Measurements from ENCODE around the gene L1CAM. TPM values are rescaled to one million over a fixed set of nuclear protein-coding genes. Genes with fewer than 3 reads are reported as not detected.
A peak's percentile ranks its signal among the peaks of the same experiment; 100 is the strongest.

Gene L1CAM
- total and polyA plus RNA-seq, 2 experiments from 2014 or later: 0.33 to 0.69 TPM

DNA sequence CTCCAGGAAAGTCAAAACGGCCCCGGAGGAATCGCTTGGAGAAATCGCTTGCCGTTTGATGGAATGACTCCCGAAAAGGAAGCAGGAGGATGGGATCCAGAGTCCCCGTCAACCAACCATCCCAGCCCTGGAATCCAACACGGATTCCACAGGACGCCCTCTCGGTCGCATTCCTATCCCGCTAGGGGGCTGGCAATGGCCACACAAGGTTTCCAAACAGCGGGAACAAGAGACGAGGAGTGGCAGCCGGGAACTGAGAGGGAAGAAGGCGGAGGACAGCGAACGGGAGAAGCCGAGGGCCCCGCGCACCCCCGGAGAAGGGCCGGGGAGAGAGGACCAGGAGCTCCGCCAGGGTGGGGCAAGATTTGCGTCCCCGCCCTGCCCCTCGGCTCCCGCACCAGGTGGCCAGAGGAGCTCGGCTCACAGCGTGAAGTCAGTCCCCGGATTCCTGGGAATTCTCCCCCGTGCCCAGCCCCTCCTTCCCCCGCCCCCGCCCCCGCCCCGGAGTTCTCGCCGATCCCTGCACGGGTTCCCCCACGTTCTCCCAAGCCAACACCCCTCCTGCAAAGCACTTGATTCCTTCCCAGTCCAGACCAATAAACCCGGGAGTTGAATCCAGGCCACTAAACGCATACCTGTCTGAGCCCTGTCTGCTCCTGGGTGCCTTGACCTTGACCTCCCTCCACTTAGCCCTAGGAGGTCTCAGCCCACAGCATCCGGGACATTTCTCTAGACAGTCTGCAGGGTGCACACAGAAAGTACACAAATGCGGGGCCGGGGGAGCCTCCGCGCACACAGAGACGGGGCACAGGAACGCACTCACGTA is 57.0 kb downstream of the L1CAM start:
- TF ChIP-seq EZH2 (IDR thresholded peaks at IDR 0.05; ENCODE audit: borderline replicate concordance) (no peak), EZH2phosphoT487 (IDR thresholded peaks at IDR 0.05; ENCODE audit: low read depth, severe bottlenecking, unreplicated experiment) (no peak)
- TF ChIP-seq, protein P1, sequence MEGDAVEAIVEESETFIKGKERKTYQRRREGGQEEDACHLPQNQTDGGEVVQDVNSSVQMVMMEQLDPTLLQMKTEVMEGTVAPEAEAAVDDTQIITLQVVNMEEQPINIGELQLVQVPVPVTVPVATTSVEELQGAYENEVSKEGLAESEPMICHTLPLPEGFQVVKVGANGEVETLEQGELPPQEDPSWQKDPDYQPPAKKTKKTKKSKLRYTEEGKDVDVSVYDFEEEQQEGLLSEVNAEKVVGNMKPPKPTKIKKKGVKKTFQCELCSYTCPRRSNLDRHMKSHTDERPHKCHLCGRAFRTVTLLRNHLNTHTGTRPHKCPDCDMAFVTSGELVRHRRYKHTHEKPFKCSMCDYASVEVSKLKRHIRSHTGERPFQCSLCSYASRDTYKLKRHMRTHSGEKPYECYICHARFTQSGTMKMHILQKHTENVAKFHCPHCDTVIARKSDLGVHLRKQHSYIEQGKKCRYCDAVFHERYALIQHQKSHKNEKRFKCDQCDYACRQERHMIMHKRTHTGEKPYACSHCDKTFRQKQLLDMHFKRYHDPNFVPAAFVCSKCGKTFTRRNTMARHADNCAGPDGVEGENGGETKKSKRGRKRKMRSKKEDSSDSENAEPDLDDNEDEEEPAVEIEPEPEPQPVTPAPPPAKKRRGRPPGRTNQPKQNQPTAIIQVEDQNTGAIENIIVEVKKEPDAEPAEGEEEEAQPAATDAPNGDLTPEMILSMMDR (IDR thresholded peaks at IDR 0.05; ENCODE audit: poor library complexity): no peak
- no peaks in the 10 kb centered on the region for H3K9me3 ChIP-seq (ENCODE audit: low read depth)
- H2AFZ ChIP-seq: no peak overlapping the region
- H3K4me2 ChIP-seq: peak overlapping the region; percentile 71
- no peaks in the 10 kb centered on the region for H3K36me3 ChIP-seq (replicated peaks; ENCODE audit: insufficient read depth, low read depth)
- 40% methylated on average over 33 of the region's 50 CpGs for WGBS (ENCODE audit: low lambda C conversion rate, missing lambda C conversion rate)
- no peak for DNase-seq (ENCODE audit: low spot score)
- H3K79me2 ChIP-seq: no peaks in the 10 kb centered on the region
- H3K4me1 ChIP-seq (ENCODE audit: insufficient read depth): no peaks in the 10 kb centered on the region
- H3K4me3 ChIP-seq: no peak overlapping the region
- no peaks in the 10 kb centered on the region for H3K9me2 ChIP-seq (replicated peaks; ENCODE audit: insufficient read depth)
- H3K27ac ChIP-seq: no peak overlapping the region
- H4K20me1 ChIP-seq (ENCODE audit: insufficient read depth, poor library complexity, severe bottlenecking): no peaks in the 10 kb centered on the region
- H3K27me3 ChIP-seq: peaks cover 34% of the 10 kb centered on the region

DNA sequence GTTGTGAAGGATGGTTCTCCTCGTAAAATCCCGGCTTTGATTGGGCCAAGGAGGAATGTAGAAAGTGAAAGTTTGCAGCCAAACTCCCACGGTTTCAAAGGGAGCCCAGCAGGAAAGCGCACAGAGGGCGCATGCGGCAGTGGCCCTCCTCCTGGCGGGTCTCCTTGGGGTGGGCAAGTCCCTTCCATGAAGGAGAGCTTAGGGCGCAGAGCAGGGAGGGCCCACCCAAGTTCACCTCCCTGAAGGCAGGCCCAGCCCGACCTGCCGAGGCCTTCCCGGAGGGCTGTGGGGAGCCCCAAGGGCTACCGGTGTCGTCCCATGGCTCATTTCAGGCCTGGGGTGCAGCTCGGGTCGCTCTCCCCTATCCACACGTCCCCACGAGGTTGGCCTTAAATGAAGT is 57.7 kb downstream of the L1CAM start:
- Histone ChIP-seq H3K36me3 (replicated peaks; ENCODE audit: insufficient read depth, low read depth) (no peaks in the 10 kb centered on the region), H3K27me3 (peaks cover 34% of the 10 kb centered on the region), H2AFZ (no peak overlapping the region), H3K27ac (no peak overlapping the region), H3K4me3 (no peak overlapping the region), H3K9me3 (ENCODE audit: low read depth) (no peaks in the 10 kb centered on the region), H3K4me1 (ENCODE audit: insufficient read depth) (no peaks in the 10 kb centered on the region), H3K79me2 (no peaks in the 10 kb centered on the region), H3K9me2 (replicated peaks; ENCODE audit: insufficient read depth) (no peaks in the 10 kb centered on the region), H4K20me1 (ENCODE audit: insufficient read depth, poor library complexity, severe bottlenecking) (no peaks in the 10 kb centered on the region), H3K4me2 (peak overlapping the region; percentile 71)
- WGBS (ENCODE audit: low lambda C conversion rate, missing lambda C conversion rate): 45% methylated on average over 15 of the region's 17 CpGs
- TF ChIP-seq EZH2 (IDR thresholded peaks at IDR 0.05; ENCODE audit: borderline replicate concordance) (no peak), EZH2phosphoT487 (IDR thresholded peaks at IDR 0.05; ENCODE audit: low read depth, severe bottlenecking, unreplicated experiment) (no peak)
- TF ChIP-seq, protein P1 (IDR thresholded peaks at IDR 0.05; ENCODE audit: poor library complexity): no peak
- no peak for DNase-seq (ENCODE audit: low spot score)

DNA sequence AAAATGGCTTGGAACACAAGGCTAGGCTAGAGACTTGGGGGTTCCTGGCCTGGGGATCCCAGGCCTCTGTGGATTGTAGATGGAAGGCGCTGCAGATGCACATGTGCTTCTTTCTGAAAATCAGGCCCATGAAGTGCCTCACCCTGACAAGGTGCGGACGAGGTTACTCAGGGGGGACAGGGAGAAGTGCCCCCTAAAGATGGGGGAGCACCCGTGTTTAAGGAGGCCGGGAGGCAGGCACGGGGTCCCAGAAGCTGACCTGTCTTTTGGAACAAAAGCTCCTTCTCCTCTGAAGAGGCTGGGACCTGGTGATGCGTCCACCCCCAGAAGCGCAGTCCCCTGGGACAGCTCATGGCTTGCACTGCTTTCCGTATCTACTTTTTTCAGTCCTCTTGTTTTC is 58.1 kb downstream of the L1CAM start:
- TF ChIP-seq, protein P1 (IDR thresholded peaks at IDR 0.05; ENCODE audit: poor library complexity): no peak
- no peak for TF ChIP-seq EZH2phosphoT487 (IDR thresholded peaks at IDR 0.05; ENCODE audit: low read depth, severe bottlenecking, unreplicated experiment)
- no peak for TF ChIP-seq EZH2 (IDR thresholded peaks at IDR 0.05; ENCODE audit: borderline replicate concordance)

More for the DNA sequence above, 58.1 kb downstream of the L1CAM start:
- no peaks in the 10 kb centered on the region for H3K79me2 ChIP-seq
- H3K4me1 ChIP-seq (ENCODE audit: insufficient read depth): no peaks in the 10 kb centered on the region
- H4K20me1 ChIP-seq (ENCODE audit: insufficient read depth, poor library complexity, severe bottlenecking): no peaks in the 10 kb centered on the region
- H3K4me2 ChIP-seq: no peak overlapping the region
- no peaks in the 10 kb centered on the region for H3K9me2 ChIP-seq (replicated peaks; ENCODE audit: insufficient read depth)
- H3K27ac ChIP-seq: no peak overlapping the region
- no peaks in the 10 kb centered on the region for H3K9me3 ChIP-seq (ENCODE audit: low read depth)
- DNase-seq (ENCODE audit: low spot score): no peak
- peaks cover 34% of the 10 kb centered on the region for H3K27me3 ChIP-seq
- H3K4me3 ChIP-seq: no peak overlapping the region
- 80% methylated on average over 9 of the region's 9 CpGs for WGBS (ENCODE audit: low lambda C conversion rate, missing lambda C conversion rate)
- H2AFZ ChIP-seq: no peak overlapping the region
- H3K36me3 ChIP-seq (replicated peaks; ENCODE audit: insufficient read depth, low read depth): no peaks in the 10 kb centered on the region
